Measurements from ENCODE around the gene CNNM2.

The CNNM2 gene

GRCh38 chr10:103069453-103070331 lies 151.6 kb downstream of the CNNM2 start:
- Histone ChIP-seq H3K27me3 (no peaks in the 10 kb centered on the region), H3K4me3 (ENCODE audit: low read depth in 1 of 2, low read length in 1 of 2) (no peak overlapping the region), H3K9me3 (no peaks in the 10 kb centered on the region), H3K36me3 (peaks cover 17% of the 10 kb centered on the region), H3K27ac (peak overlapping the region; percentile 55), H3K4me1 (ENCODE audit: control insufficient read depth in 1 of 2, insufficient read depth in 1 of 2, low read depth in 1 of 2, low read length in 1 of 2) (peaks cover 12 to 16% of the 10 kb centered on the region in 2 experiments)
- no peak for TF ChIP-seq CTCF (IDR thresholded peaks at IDR 0.05)

- H3K27ac ChIP-seq, result no peak overlapping the region
- no peaks in the 10 kb centered on the region for H3K27me3 ChIP-seq
- no peak for TF ChIP-seq CTCF (IDR thresholded peaks at IDR 0.05)
- no peaks in the 10 kb centered on the region for H3K9me3 ChIP-seq
- no peak overlapping the region for H3K4me3 ChIP-seq (ENCODE audit: low read depth in 1 of 2, low read length in 1 of 2)
- H3K36me3 ChIP-seq, result peaks cover 25% of the 10 kb centered on the region
- peaks cover 12 to 16% of the 10 kb centered on the region in 2 experiments for H3K4me1 ChIP-seq (ENCODE audit: control insufficient read depth in 1 of 2, insufficient read depth in 1 of 2, low read depth in 1 of 2, low read length in 1 of 2)
Observed at GRCh38 chr10:103072276-103072675, 154.2 kb downstream of the CNNM2 start.

GRCh38 chr10:103072891-103073290 lies 154.8 kb downstream of the CNNM2 start:
- no peaks in the 10 kb centered on the region for H3K27me3 ChIP-seq
- H3K4me3 ChIP-seq (ENCODE audit: low read depth in 1 of 2, low read length in 1 of 2), result no peak overlapping the region
- no peak for TF ChIP-seq CTCF (IDR thresholded peaks at IDR 0.05)
- no peak overlapping the region for H3K27ac ChIP-seq
- H3K36me3 ChIP-seq, result peaks cover 29% of the 10 kb centered on the region
- H3K9me3 ChIP-seq, result no peaks in the 10 kb centered on the region
- H3K4me1 ChIP-seq (ENCODE audit: control insufficient read depth in 1 of 2, insufficient read depth in 1 of 2, low read depth in 1 of 2, low read length in 1 of 2), result peaks cover 12 to 16% of the 10 kb centered on the region in 2 experiments

- H3K27ac ChIP-seq, result no peak overlapping the region
Observed at GRCh38 chr10:103077020-103077419, 158.9 kb downstream of the CNNM2 start.

More at GRCh38 chr10:103077020-103077419, 158.9 kb downstream of the CNNM2 start:
- Histone ChIP-seq H3K27me3 (no peaks in the 10 kb centered on the region), H3K4me3 (ENCODE audit: low read depth in 1 of 2, low read length in 1 of 2) (no peak overlapping the region), H3K36me3 (peaks cover 41% of the 10 kb centered on the region), H3K9me3 (no peaks in the 10 kb centered on the region), H3K4me1 (ENCODE audit: control insufficient read depth in 1 of 2, insufficient read depth in 1 of 2, low read depth in 1 of 2, low read length in 1 of 2) (no peaks in the 10 kb centered on the region)
- TF ChIP-seq CTCF (IDR thresholded peaks at IDR 0.05), result no peak

All from neutrophil (primary cell).